ENCODE measurements around the gene SH3GL3.

SH3GL3 gene, protein sequence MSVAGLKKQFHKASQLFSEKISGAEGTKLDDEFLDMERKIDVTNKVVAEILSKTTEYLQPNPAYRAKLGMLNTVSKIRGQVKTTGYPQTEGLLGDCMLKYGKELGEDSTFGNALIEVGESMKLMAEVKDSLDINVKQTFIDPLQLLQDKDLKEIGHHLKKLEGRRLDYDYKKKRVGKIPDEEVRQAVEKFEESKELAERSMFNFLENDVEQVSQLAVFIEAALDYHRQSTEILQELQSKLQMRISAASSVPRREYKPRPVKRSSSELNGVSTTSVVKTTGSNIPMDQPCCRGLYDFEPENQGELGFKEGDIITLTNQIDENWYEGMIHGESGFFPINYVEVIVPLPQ

GRCh38 chr15:83446904-83447709, at the start of gene SH3GL3:
Gene SH3GL3 (plus strand): TSS chr15:83447341. CDS start chr15:83447534, 193 bp downstream.
- DNase-seq (ENCODE audit: low spot score) = peak; percentile 92

- no peak for DNase-seq (ENCODE audit: low spot score)
Observed at GRCh38 chr15:83398626-83399025, 48.5 kb upstream of the SH3GL3 start.

- no peak for DNase-seq (ENCODE audit: low spot score)
Observed at GRCh38 chr15:83404121-83404520, 43.0 kb upstream of the SH3GL3 start.

- no peak for DNase-seq (ENCODE audit: low spot score)
Observed at GRCh38 chr15:83410532-83410931, 36.6 kb upstream of the SH3GL3 start.

DNA sequence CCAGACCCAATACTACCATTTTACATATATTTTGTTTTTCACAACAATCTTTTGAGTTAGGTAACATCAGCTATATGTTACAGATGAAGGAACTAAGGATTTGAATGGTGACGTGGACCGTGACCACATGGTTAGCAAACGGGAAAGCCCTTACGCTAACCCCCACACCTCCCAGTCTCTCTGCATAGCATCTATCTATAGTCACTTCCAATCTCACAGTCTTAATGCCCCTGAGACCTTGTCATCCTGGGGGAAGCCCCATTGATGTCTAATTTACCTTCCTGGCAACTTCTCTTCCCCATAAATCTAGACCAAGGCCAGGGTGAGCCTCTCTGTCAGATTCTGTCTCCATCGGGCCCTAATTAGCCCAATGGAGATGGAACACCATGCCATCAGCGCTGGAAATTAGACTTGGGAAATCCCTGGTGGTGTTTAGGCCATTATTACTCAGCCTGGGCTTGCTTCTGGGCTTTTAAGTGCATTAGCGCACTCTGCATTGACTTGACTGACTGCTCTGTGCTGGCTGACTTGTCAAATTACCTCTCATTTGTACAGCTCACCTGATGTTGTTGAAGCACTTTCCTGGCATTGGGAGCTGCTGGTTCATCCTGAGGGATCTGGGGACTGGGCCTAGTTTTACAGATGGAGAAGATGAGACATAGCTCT, 34.0 kb upstream of the SH3GL3 start:
- no peak for DNase-seq (ENCODE audit: low spot score)

- no peak for DNase-seq (ENCODE audit: low spot score)
Observed at GRCh38 chr15:83422081-83422480, 25.1 kb upstream of the SH3GL3 start.

GRCh38 chr15:83422541-83422940, 24.6 kb upstream of the SH3GL3 start:
- DNase-seq (ENCODE audit: low spot score) = no peak

DNA sequence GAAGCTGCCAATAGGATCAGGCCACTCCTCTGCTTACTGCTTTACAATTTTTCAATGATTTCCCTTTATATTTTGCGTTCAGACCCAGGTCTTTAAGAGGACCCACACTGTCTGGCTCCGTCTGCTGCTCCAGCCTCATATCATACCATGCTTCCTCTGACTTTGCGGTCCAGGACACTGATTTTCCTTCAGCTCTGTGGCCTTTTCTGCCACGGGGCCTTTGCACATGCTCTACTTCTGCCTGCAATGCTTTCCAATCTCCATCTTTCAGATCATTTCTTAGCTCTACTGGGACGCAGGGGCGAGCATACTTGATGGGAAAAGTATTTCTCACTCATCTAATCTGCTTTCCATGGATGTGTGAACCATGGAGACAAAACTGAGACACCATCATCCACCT, 23.0 kb upstream of the SH3GL3 start:
- no peak for DNase-seq (ENCODE audit: low spot score)

DNA sequence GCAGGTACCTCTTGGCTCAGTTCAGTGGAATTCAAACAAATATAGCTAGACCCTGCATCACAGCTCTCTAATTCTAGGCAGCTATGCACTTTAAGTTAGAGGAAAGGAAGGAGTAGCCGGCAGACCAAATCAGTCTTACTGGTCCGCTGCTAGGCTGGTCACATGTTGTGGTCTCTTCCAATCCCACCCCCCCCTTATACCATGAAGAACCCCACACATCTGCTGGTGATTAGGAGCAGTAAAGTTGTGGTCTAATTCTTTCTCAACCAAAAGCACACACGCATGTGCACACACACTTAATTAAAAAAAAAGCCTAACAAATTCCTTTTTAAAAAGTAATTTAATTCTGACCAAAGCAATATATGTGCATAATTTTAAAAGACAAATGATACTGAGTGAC, 16.7 kb upstream of the SH3GL3 start:
- no peak for DNase-seq (ENCODE audit: low spot score)

- no peak for DNase-seq (ENCODE audit: low spot score)
Observed at GRCh38 chr15:83431521-83431920, 15.6 kb upstream of the SH3GL3 start.

GRCh38 chr15:83435202-83435601, 11.9 kb upstream of the SH3GL3 start:
- no peak for DNase-seq (ENCODE audit: low spot score)

- no peak for DNase-seq (ENCODE audit: low spot score)
Observed at GRCh38 chr15:83435782-83436181, 11.4 kb upstream of the SH3GL3 start.

- DNase-seq (ENCODE audit: low spot score) = peak; percentile 41
Observed at GRCh38 chr15:83436513-83437158, 10.5 kb upstream of the SH3GL3 start.

GRCh38 chr15:83443076-83443847, 3.9 kb upstream of the SH3GL3 start:
- DNase-seq (ENCODE audit: low spot score) = no peak

DNA sequence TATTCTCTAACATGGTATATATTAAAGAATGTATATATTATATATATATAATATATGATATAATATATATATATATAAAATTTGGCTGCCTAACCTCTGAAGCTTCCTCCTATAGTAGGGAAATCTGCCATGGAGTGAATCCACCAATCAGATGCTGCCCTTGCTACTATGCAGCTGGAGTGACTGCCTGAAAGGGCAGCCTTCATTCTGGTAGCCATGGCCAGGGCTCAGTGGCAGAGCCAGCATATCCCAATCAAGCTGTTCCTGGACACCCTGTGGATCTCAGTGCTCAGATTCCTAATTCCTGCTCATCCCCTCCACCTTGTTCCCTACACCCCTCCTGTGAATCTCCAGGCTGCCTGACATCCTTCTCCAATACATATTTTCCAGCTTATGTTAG, 2.2 kb upstream of the SH3GL3 start:
- no peak for DNase-seq (ENCODE audit: low spot score)

DNA sequence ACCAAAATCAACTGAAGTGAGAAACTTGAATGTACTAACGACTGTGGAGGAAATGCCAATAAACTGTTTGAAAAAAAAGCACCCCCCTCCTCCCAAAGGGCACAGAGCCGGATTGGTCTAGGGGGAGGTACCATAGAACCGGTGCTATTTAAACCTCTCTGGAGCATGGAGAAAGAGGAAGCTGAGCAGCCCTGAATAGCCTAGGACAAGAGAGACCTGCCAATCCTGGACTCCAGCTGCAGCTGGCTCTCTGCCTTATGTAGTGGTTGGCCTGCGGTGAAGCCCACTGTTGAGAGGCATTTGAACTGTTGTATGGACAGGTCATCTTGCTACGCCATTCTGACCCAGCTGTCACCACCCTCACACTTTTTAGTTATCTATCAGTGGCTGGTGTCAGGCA, 1.5 kb upstream of the SH3GL3 start:
- DNase-seq (ENCODE audit: low spot score) = no peak

DNA sequence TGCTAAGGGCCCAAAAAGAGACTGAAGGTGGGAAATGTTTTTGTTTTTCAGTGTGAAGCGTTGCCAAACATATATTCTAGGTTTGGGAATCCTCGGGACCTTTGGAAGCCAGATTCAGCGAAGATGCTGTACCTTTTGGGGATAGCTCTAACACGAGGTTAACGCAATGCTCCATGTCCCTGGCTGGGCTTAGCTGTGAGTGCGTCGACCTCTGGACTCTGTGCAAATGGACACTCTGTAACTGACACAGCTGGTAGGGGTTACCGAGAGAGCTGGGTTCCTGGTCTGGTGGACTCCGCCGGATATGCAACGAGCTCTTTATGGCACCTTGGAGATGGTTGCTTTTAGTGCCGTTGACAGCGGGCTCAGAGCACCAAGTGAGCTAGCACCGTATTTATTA, 724 bp upstream of the SH3GL3 start:
- peak; percentile 27 for DNase-seq (ENCODE audit: low spot score)

GRCh38 chr15:83449250-83449671, 2.1 kb downstream of the SH3GL3 start:
- no peak for DNase-seq (ENCODE audit: low spot score)

GRCh38 chr15:83449937-83450506, 2.9 kb downstream of the SH3GL3 start:
- no peak for DNase-seq (ENCODE audit: low spot score)

- DNase-seq (ENCODE audit: low spot score) = no peak
Observed at GRCh38 chr15:83457149-83457548, 10.0 kb downstream of the SH3GL3 start.

DNA sequence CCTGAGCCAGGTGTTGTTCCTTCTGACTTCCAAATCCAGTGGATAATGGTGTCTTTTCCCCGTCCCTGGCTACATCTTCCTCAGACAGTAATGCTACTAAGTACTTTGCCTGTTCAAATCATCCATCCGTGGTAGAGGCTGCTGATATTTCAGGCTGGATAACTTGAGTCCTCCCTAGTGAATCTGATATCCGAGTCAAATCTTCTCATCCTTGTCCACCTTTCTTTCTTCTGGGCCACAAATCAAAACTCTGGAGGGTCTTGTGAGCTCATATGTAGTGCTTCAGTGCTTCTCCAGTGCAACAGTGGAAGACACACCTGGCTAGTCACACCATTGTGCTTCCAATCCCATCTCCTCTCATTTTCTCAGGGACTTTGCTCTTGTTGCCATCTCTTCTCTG, 11.2 kb downstream of the SH3GL3 start:
- no peak for DNase-seq (ENCODE audit: low spot score)

Measured in putamen (tissue), 1 donor.